NCI-H2107 treated with DMSO at 0.1 percent for 48 hours (cell line): ENCODE results near the gene SLC9C1.

Source experiments
- DNase-seq: peaks from one replicate; lab custom pipeline; 2025; ENCODE audit not compliant: unreplicated experiment; lab: John Stamatoyannopoulos, UW

SLC9C1 gene

DNA sequence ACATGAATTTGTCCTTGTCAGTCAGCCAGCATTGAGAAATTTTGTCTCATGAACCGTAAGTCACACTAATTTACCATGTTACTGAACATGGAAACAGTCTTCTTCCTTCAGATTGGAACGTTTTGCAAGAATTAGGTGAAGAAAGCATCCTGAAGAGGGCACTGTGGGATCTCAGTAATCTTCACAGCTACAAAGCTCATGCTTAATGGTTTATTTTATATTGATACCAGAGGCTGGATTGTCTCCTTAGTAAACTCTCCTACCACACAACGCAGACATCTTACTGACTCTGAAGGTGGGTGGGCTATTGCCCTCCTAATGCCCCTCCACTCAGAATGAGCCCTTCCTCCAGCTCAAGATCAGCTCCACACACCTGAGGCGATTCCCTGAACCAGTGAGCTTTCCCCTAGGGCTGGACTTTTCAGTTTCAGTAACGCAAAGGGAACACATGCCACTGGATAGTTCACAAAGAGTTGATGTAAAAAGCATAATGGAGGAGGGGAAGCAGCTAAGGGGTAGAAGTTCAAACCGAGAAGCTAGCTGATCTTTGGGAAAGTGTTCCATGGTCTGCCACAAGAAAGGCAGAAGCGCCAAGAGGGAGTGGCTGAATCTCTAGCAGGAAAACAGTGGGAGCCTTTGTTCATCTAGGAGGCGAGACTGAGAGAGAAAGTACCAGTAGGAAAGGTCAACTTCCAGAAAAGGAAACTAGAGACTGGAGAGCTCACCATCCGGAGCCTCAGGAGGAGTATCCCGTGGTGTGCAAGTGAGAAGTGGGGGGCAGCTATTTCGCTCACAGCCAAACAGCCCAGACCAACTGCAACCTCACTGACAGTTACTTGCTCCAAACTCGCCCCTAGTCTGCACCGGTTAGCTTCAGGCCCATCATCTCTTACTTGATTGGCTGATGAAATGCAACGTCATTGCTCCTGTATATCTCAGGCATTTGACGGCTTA is at the start of gene SLC9C1:
SLC9C1 (minus strand) TSS at position 849 of the 954 bp plus-strand sequence. CDS start 7,425 bp downstream, outside the sequence.
- peak; percentile 69 for DNase-seq

GRCh38 chr3:112341386-112341785 is 47.4 kb upstream of the SLC9C1 start:
- no peak for DNase-seq

GRCh38 chr3:112339609-112340008 is 45.6 kb upstream of the SLC9C1 start:
- no peak for DNase-seq

DNA sequence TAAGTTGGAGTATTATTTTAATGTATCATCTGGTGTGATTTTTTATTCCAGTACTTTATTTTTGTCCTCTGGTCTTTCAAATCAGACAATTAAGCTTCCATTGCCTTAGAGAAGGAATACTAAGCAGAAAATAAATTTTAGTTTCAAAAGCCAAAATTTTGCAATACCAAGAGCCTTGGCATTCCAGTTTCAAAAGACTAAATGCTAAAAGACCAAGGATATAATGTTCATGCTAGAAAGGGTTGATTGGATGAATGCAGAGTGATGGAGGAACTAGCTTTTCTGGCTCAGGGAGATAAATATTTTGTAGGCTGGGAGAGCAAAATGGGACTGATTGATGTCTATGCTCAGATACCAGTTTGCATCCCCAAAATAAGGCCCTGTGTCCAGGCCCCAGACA is 45.1 kb upstream of the SLC9C1 start:
- DNase-seq = no peak

GRCh38 chr3:112338727-112339056 is 44.7 kb upstream of the SLC9C1 start:
- no peak for DNase-seq

DNA sequence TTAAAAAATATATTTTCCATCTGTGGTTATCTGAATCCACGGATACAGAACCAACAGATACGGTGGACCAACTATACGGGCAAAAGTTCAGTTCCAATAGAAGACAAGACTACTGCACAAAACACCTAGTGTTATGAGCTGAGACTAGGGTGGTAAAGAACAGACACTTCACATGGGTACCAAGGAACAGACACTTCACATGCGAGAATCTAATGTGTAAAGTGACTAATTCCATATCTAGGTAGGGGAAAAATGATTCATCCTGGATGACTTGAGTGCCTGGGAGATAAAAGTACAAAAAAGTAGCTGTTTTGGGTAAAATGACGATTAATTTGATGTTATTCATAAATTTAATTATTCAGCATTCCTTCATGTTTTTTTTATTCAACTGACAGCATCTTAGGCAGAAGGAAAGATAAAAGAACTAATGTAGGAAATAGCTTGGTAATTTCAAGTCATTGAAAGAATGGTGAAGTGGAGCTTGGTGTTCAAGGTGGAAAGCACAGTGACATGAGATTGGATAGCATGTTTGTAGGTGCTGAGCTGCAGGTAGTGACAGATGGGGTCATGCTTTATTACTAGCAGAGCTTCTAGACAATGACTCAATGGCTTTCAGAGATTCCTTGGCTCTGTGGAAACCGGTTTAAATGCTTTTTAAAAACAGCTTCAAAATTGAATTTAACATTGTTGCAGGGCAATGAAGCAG is 44.2 kb upstream of the SLC9C1 start:
- no peak for DNase-seq

DNA sequence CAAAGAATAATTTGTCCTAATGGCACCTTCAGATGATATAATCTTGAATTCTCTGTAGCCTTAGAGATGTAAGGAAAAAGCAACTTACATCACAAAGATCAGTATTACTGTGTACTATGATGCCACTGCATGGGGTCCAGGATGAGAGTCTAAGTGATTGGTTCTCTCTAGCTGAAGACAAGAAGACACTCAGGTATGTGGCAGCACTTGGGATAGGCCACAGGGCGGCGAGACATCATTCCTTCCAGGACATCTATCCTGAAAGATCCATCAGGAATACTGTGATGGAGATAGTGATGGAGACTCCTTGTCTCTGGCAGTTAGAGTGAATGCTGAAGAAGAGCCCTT is 41.4 kb upstream of the SLC9C1 start:
- no peak for DNase-seq

- no peak for DNase-seq
Measured at GRCh38 chr3:112334691-112335433, 40.8 kb upstream of the SLC9C1 start.

- DNase-seq = peak; percentile 76
Measured at GRCh38 chr3:112333381-112334317, 39.6 kb upstream of the SLC9C1 start.

- peak; percentile 81 for DNase-seq
Measured at GRCh38 chr3:112333002-112333380, 39.0 kb upstream of the SLC9C1 start, which contains the start of gene CD200. Gene CD200 (plus strand): TSS chr3:112333156. CDS start chr3:112333213, 57 bp downstream.

GRCh38 chr3:112331851-112332250 is 37.8 kb upstream of the SLC9C1 start:
- no peak for DNase-seq

DNA sequence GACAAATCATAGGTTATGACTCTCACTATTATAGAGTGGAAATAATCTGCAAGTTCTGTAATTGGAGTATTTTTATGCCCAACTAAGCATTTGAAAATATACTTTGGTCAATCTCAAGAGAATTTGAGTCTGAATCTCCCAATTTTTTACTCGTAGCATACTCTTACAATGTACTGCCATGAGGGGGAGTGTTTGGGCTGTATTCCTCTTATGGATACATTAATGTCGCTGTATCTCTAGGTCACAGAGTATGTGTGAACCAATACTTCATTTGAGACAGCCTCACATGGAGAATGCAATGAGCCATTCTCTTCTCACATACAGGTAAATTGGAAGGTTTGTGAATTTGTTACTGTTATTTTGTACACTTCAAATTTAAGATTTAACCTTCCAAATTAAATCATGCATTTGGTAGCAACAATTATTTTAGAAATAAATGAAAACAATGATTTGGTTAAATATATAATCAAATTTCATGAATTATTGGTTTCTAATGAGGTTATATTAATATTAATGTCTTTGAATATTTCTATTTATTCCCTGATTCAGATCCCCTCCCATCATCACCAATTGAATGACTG is 33.4 kb upstream of the SLC9C1 start:
- DNase-seq = peak; percentile 93

- no peak for DNase-seq
Measured at GRCh38 chr3:112321867-112322652, 28.0 kb upstream of the SLC9C1 start.

DNA sequence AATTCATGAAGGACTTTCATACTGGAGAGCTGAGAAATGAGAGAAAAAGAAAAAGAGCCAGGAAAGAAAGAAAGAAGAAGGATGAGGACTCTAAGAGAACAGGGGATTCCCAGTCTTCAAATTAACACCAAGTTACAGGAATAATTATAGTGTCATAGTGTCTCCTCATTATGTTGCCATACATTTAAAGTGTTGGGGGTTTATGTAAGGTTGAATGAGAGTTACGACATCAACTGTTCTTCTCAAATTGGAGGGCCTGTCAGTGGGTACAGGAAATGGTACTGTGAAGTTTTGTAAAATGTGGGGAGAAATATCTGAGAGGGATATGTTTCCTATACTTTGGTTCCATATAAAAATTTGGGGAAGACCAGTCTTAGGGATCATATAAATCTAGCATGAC is 26.7 kb upstream of the SLC9C1 start:
- no peak for DNase-seq

GRCh38 chr3:112319516-112320276 is 25.7 kb upstream of the SLC9C1 start:
- DNase-seq = no peak

DNA sequence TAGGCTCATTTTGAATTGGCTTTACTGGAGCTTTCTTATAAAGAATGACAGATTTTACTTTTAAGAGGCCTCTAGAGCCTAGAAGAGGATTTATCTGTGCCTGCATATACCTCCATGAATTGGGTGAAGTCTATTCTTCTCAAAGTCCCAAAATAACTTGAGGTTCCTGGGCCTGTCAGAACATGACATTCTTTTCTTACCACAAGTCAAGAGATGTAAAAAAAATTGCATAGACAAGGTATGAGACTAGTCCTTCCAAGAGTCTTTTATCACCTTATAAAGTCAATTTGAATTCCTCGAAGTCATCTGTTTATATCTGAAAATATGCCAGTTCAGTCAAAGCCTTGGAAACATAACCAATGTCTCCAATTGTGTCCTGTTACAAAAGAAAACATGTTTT is 21.8 kb upstream of the SLC9C1 start:
- no peak for DNase-seq

GRCh38 chr3:112314649-112315048 is 20.6 kb upstream of the SLC9C1 start:
- no peak for DNase-seq

DNA sequence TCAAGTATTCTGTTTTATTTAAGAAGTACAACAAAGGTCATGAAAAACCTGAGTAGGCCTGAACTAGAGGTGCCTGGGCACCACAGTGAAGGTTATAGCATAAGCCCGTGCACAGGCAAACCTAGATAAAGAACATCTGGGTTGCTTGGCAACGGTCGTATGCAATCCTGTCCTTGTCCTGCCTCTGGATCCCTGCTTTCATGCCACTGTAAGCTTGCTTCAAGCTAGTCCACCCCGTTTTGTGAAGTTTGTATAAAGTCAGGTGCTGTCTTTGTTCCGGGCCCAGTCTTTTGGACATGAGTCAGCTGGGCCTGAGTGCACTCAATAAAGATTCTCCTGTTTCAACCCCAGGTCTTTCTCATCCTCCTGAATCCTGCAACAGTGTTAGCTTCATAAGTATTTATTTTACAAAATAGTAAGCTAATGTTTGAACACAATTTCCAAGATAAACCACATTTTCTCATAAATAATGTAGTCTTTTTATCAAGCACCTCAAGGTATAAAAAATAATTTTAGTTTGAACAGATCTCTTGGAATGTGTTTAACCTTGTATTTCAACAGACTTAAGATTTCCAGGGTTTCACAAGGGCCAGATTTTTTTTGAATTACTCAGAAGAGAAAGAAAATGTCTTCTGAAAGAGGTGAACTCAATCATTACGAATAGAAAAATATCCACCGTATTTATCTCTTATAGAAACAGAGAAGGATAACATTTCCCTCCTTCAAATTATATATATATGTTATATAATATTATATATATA is 14.3 kb upstream of the SLC9C1 start:
- peak; percentile 83 for DNase-seq
